GM12801 (cell line): Measurements from ENCODE around the gene ATP2C2.

Source experiments
- TF ChIP-seq, protein P1 (sequence below): IDR thresholded peaks from one replicate; pipeline ENCODE4 v1.5.1; 2011; ENCODE audit warnings: control low read depth; ENCODE audit not compliant: insufficient read length; ENCODE audit errors: extremely low read depth

The ATP2C2 gene

DNA sequence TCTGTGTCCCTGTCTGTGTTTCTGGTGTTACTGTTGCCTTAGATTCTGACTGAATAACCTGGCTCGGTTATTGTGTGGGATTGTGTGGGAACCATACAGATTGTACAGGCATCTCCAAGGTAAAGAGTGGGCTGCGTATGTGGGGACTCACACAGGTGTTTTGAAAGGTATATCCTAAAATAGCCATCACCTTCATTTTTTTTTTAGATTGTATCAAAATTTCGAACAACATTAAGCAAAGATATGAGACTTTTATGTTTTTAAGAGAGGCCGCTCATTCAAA is 53.5 kb downstream of the ATP2C2 start:
- TF ChIP-seq, protein P1, sequence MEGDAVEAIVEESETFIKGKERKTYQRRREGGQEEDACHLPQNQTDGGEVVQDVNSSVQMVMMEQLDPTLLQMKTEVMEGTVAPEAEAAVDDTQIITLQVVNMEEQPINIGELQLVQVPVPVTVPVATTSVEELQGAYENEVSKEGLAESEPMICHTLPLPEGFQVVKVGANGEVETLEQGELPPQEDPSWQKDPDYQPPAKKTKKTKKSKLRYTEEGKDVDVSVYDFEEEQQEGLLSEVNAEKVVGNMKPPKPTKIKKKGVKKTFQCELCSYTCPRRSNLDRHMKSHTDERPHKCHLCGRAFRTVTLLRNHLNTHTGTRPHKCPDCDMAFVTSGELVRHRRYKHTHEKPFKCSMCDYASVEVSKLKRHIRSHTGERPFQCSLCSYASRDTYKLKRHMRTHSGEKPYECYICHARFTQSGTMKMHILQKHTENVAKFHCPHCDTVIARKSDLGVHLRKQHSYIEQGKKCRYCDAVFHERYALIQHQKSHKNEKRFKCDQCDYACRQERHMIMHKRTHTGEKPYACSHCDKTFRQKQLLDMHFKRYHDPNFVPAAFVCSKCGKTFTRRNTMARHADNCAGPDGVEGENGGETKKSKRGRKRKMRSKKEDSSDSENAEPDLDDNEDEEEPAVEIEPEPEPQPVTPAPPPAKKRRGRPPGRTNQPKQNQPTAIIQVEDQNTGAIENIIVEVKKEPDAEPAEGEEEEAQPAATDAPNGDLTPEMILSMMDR: no peak

DNA sequence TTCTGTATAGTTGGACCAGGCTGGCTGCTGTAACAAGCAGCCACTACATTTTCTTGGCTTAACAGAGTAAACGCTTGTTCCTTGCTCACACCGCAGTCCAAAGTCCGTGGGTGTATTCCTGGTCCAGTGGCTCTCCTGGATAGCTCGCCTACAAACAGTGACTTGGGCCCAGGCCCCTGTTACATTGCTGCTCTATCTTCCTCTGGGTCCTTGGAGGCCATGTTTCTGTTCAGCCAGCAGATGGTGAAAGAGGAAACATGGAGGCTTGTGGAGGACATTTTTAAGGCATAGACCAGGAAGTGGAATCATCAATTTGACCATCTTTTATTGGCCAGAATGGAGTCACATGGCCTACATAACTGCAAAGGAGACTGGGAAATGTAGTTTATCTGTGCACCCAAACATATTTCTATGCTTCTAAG is 55.1 kb downstream of the ATP2C2 start:
- TF ChIP-seq, protein P1: no peak

DNA sequence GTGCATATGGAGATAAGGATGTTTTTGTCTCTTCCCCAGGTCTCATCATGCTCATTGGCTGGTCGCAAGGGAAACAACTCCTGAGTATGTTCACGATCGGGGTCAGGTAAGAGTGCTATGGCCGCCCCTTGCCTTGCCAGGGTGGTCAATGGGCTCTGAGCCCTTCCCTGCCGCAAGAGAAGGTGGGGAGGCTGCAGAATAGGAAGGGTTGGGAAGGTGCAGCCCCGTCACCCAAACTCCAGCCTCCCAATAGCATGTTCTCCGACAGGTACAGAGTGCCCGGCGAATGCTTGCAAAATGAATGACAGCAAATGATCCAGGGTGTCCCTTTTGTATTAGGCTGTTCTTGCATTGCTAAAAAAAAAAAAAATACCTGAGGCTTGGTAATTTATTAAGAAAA is 57.4 kb downstream of the ATP2C2 start:
- TF ChIP-seq, protein P1: no peak

DNA sequence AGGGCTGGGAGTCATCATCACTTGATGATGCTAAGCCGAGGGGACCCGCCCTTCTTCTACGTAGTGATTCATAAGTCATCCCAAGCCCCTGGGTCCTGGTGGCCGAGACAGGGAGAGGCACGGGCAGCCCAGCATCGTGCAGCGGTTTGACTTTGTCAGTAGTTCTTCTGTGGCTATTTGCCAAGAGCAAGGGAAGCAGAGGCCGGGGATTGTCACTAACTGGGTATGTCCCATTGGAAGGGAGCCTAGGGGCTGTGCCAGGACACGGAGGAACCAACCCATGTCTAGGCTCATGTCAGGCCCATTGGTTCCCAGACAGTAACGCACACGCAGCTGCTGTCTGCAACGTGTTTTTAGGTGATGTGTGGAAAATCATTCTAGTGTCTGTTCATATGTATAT is 58.5 kb downstream of the ATP2C2 start:
- TF ChIP-seq, protein P1: no peak

DNA sequence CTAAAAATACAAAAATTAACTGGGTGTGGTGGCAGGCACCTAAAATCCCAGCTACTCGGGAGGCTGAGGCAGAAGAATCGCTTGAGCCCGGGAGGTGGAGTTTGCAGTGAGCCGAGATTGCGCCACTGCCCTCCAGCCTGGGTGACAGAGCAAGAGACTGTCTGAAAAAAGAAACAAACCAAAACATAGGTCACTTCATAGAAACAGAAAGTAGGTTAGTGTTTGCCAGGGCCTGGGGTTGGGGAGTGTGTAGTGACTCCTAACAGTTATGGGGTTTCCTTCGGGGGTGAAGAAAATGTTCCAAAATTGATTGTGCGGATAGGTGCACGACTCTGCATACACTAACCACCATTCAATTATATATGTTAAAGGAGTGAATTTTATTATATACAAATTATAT is 59.2 kb downstream of the ATP2C2 start:
- TF ChIP-seq, protein P1: no peak

DNA sequence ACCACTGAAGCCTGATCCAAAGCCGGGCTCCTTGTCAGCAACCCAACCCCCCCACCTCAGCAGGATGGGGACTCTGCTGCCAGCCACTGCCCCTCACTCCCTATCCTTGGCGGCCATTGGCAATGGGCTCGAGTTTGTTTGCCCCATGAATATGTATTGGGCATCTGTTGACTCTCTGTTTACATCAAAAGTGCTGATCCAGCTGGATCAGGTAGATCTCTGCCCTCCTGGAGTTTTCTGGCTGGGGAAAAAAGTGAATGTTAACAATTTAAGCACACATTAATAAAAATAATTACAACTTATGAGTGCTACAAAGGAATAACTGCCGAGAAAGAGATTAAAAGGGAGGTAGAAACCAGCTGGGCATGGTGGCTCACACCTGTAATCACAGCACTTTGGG is 62.5 kb downstream of the ATP2C2 start:
- TF ChIP-seq, protein P1: no peak

DNA sequence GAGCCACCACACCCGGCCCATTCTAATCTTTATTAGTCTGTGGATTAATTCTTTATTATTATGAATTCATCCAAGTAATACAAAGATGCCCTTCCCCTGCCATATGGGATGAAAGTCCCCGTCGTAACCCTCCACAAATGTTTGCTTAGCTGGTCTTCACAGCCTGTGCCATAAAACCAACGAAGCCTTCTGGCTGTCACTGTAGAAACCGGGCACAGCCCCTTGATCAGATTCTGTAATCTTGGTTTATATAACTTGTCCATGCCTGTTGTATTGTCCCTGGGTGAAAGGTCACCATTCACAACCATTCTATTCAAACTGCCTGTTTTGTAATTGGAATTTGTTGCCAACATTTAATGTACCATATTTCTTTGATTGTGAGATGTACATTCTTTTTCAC is 66.5 kb downstream of the ATP2C2 start:
- TF ChIP-seq, protein P1: no peak

DNA sequence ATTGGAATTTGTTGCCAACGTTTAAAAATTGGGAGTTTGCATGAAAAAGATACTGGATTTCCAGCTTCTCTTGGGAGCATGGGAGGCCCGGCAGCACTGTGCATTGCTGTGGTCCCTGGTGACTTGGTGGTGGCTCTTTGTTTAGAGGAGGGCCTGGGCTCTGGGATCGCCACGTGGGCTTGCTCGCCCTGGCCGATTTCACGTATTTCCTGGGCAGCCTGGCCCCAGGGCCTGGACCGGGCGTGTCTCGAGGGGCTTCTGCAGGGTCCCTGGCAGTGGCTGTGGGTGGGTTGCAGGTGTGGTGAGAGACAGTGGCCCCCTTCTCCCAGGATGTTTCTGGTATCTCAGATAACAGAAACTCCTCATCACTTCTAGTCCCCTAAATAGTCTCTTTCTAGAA is 67.9 kb downstream of the ATP2C2 start:
- TF ChIP-seq, protein P1: no peak
